Stimulated activated CD8-positive, alpha-beta memory T cell treated with anti-CD3 and anti-CD28 coated beads, Interleukin-7, amount 100 ng/mL, for 24 hours (primary cell): ENCODE data around the gene SHH.

Experiments
- DNase-seq: peaks from one replicate; pipeline ENCODE4 v3.0.0-alpha.2; 2020; ENCODE audit warnings: low read depth

Gene SHH

DNA sequence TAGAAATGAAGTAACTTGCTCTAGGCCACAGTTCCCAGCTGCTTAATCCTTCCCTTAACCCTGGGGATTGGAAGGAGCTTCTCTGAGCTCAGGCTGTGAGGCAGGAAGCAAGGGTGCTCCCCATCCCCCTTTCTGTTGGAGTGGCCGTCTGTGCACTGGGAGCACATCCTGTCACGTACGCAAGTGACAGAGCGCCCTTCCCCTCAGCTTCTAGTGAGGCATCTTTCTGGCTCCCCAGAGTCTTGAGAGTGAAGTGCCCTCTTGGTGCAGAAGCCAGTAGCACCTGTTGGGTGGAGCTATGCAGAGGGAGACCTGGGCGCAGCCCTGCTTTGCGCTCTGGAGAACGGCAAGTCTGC lies 47.8 kb downstream of the SHH start:
- DNase-seq, result peak; percentile 8

DNA sequence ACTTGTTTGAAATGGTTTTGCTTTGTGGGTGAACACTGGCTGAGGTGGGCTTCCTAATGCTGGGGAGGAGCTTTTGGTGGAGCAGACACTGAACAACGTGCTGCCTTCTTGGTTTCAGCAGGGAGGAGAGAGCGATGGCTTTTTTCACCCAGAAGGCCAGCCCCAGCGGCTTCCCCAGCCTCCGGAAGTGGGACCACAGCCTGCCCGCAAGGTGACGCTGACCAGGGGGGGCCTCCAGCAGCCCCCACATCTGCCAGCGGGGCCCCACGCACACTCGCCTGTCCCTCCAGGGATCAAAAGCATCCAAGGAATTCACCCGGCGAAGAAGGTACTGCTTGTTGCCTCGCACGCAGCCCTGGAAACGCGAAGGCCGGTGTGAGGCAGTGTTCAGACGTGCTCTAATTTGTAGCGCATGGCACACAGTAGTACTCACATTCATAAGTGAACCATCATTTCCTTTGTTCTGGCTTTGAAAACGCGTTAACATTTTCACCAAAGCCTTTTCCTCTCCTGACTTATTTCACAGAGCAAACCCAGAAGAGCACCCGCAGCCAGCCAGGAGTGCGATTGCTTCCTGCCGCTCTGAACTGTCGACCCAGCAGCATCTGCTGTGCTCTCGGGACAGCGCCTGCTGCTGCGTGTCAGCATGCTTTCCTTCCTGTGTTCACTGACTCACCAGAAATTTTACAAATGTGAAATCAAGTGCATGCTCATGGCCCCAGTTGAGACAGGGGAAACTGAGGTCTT lies 48.4 kb downstream of the SHH start:
- DNase-seq, result no peak

DNA sequence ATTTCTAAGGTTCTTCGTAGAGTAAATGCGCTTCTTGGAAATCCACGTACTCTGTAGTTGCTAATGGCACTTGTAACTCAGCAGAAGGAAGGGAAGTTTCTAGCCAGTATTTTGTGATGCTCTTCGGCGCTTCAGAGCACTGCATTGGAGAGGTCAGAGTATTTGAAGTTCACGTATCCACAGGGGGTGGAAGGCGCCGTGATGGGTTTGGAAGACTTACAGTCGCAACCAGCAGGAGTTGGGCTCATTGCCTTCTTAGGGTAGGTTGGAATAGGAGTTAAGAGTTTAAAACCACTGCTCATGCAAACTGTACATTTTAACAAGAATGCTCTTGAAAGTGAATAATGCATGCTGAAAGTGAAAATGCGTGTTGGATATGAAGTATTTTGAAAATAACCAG lies 49.1 kb downstream of the SHH start:
- DNase-seq, result no peak

DNA sequence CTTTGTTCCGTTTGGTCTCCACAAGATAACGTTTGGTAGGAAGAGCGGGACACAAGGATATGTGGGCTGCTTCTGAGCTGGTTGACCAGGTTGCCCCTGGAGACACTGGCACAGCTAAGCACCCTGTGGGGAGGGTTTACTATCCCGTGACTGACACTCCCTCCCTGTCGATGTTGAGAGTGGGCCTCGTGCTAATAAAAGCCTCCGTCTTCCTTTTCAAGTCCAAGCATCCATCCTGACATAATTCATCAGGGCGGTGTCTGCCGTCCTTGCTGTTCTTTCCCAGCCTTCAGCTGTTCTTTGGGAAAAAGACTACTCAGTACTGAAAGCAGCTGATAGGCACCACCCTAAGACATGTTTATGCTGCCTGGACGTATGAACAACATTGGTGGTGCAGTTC lies 49.6 kb downstream of the SHH start:
- DNase-seq, result no peak

DNA sequence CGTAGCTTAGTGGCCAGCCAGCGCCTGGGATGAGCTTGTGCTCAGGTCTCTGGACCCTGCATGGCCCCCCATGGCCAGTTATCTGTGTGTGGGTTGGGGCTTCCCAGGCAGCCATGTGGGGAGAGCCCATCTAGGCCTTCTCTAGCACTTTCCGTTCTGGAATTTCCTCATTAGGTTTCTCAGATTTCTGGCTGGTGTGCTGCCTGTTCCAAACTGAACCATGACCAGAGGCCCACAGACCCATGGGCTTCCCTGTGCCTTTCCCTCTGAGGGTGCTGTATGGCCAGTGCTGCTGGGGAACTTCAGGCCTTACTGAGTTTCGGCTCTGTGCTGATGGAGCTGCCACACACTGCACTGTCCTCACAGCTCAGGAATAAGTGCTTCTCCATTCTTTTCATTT lies 50.2 kb downstream of the SHH start:
- no peak for DNase-seq

DNA sequence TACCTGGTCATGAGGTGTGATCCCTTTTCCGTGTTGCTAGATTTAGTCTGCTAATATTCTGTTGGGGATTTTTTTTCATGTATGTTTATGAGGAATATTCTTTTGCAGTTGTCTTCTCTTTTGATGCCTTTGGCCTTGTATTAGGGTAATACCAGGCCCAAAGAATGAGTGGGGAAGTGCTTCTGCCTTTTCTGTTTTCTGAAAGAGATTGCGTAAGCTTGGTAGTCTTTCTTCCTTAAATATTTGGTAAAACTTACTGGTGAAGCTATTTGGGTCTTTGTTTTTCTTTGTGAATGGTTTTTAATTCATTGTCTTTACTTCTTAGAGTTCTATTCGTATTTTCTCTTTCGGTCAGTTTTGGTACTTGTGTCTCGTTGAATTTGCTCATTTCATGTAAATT lies 51.1 kb downstream of the SHH start:
- DNase-seq, result no peak

DNA sequence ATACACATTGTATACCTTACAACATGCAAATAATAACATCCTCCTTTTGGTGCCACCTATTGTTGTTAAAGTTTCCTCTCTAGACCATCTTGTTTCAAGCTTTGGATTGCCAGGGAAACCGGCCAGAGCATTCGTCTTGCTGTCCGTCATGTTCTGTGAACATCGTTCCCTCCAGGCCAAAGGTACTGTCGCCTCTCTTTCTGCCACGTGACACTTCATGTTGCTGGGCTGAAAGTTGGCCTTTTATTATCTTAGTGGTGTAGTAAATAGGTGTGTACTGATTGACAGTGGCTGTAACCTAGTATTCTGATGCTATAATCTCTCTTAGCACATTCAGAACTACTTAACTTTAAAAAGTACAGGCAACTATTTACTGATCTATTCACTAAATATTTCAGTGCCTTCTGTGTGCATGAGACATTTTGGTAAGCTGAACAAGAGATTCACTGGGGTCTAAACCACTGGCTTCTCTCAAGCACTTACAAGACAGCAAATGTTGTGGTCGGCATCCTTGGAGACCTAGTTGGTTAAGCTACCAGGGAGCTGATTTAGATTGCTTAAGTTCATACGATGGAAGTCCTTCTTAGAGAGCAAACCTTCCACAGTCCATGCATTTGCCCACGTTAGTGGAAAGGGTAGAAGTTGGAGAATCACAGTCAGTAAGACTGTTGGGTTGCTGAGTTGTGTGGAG lies 52.4 kb downstream of the SHH start:
- DNase-seq, result no peak

DNA sequence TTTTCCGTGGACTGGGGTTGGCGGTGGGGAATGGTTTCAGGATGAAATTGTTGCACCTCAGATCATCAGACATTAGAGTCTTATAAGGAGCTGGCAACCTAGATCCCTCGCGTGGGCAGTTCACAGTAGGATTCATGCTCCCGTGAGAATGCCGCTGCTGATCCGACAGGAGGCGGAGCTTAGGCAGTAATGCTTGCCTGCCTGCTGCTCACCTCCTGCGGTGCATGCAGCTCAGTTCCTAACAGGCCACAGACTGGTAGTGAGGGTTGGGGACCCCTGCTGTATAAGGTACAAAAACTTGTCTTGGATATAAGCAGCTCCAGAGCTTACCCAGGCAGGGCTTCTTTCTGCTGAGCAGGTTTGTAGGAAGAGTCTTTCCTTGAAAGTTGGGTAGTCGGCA lies 53.9 kb downstream of the SHH start:
- no peak for DNase-seq

DNA sequence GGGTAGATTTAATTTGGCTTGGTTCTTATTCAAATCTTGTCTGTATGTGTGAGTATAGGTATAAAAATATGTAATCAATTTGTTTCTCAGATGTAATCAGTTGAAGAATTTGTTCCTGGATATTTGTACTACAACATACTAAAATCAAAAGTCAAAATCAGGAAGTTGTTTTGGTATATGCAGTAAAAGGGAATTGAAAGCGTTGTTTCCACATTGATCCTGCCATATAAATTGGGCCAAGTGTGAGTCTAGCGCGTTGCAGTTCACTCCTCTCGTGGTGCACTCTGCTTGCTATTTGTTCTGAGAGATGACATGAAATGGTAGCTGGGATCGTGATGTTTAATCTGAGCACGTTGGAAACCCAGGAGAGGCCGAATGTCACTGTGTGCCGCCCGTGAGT lies 55.9 kb downstream of the SHH start:
- DNase-seq, result no peak

DNA sequence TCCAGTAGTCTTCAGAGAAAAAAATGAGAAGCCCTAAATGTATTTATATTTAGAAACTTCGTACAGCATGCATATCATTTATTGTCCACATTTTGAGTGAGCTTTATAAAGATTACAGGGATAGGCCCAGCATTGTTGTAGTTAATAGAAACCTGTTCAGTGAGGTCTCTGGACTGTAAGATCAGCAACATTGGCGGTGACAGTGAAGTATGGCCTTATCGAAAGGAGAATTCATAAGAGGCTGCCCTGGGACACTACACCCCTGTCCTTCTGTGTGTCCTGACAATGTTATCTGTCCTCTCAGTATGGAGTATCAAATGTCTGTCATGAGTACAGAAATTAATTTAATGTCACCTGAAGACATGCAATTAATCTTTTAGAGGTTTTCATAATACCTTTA lies 57.2 kb downstream of the SHH start:
- DNase-seq, result no peak

DNA sequence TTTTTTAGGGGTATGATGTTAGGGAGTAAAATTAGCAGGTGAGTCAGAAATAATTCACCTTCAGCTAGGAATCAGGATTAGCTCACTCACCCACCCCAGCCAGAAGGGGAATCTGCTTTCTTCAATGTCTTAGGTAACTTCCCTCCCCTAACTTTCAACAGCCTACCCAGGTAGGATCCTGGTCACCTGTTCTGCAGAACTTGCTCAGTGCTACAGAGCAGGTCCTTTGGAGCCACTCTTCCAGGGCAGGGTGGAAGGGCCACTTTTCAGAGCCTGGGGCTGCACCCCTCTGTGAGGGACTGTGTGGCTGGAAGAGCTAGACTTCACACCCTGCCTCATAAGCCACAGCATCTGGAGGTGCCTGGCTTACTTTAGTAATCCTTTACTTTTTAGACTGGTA lies 58.1 kb downstream of the SHH start:
- DNase-seq, result no peak

DNA sequence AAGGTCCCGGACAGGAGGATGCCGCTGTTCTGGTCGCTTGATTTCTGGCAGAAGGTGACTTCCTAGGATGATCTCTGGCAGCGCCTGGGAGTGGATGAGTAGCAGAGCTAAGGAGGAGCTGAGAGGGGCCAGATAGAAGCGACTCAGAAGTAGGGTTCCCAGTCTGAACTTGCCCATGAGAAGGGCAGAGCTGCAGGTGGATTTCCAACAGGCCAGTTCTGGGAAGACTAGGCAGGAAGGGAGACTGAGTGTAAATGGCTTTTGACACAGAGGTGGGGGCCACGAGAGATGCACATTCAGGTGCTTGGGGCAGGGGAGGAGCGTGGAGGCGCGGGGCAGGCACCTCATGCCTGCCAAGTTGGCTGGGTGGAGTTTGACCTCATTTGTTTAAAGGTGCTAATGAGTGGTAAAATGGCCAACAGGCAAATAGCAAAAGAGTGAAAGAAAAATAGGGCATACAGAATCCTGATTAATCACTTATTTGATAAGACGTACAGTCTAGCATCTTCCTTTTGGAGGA lies 58.8 kb downstream of the SHH start:
- DNase-seq, result no peak

DNA sequence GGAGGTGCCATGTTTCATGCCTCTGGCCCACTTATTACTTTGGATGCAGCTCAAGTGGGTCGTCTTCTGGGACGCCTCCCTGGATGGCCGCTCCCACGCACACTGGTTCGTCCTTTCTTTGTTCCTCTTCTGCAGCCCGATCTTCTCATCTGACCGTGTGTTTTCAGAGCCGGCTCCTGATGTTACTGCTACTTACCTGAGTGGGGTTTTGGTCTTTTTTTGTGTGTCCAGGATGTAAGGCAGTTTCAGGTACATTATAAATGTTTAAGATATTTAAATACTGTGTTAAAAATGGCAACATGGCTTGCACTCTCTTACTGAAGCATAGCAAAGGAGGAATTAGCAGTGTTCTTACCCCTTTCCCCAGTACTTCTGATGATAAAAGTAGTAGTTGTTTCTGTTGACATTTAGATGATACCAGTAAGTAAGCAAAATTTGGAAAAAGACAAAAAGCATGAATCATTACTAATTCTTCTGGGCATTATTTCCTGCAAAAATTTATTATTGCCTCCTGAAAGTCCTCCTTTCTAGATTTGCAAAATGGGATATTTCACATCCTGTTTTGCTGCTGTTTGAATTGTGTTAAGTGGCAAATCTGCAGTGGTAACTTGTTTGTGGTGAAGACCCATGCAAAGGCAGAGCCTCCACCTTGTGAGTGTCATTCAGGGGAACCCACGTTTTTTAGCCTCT lies 59.4 kb downstream of the SHH start:
- DNase-seq, result no peak

DNA sequence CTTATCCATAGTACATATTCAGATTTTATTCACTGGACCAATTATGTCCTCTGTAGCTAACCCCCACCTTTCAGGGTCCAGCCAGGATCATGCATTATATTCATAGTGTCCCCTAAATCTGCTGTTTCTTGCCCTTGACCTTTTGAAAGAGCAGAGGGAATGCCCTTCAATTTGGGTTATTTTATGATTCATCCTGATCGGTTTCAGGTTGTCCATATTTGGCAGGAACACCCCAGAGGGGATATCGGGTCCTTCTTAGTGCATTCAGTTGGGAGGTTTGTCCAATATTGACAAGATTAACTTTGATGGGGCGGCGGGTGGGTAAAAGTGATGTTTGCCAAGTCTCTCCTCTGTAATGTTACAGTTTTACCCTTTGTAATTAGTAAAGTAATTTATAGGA lies 60.9 kb downstream of the SHH start:
- DNase-seq, result no peak

DNA sequence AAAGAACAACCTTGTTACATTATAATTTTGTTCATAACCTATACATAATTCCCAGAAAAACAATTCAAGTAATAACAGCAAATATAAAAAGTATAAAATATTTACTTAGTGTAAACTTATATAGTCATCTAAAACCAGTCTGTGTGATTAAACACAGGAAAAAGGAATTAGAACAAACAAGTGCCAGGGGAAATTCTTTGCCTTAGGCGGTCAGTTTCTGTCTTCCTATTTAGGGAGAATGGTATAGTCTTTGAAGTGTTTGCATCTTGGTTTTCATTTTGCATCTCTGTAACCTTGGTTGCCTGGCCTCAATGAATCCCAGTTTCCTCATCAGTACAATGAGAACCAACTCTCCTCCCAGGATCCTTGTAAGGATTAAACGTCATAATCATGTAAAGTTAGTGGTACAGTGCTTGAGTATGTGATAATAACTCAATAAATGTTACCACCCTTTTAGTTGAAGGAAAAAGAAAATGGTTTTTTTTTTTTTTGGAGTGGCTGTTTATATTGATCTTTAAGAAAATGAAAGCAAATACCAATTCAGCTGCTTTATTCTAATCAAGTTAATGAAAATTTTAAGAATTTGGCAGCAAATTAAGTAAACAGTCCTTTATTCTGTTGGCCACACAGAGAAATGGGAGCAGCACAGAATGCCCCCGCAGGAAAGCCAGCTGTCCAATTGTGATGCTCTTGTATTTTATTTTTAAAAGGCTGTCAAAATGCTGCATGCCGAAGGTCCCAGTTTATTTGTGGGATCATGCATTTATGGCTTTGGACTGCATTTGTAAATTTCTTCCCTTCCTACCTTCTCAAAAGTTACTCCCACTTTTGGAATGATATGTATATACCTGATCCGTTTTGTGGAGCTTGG lies 61.8 kb downstream of the SHH start:
- DNase-seq, result no peak
